Embryonic facial prominence (tissue), 1 donor: ENCODE measurements around the gene WNT11.

Experiments
- DNase-seq: peaks from one replicate; pipeline ENCODE4 v3.0.0-alpha.2; 2016; ENCODE audit errors: extremely low spot score

The WNT11 gene

DNA sequence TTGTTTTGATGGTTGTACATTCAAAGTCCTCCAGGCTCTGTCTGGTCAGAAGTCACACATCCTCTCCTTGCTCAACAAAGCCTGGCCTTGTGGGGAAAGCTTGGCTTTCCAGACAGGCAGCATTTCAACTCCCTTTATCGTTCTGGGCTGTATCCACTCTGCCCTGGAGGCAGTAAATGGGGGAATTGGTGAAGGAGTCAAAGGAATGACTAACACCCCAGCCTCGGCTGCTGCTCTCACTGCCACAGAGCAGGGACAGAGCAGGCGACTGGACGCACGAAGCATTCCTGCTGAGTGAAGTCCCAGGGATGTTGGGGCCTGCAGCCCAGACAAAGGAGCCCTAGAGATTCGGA is 52.8 kb downstream of the WNT11 start:
- no peak for DNase-seq

DNA sequence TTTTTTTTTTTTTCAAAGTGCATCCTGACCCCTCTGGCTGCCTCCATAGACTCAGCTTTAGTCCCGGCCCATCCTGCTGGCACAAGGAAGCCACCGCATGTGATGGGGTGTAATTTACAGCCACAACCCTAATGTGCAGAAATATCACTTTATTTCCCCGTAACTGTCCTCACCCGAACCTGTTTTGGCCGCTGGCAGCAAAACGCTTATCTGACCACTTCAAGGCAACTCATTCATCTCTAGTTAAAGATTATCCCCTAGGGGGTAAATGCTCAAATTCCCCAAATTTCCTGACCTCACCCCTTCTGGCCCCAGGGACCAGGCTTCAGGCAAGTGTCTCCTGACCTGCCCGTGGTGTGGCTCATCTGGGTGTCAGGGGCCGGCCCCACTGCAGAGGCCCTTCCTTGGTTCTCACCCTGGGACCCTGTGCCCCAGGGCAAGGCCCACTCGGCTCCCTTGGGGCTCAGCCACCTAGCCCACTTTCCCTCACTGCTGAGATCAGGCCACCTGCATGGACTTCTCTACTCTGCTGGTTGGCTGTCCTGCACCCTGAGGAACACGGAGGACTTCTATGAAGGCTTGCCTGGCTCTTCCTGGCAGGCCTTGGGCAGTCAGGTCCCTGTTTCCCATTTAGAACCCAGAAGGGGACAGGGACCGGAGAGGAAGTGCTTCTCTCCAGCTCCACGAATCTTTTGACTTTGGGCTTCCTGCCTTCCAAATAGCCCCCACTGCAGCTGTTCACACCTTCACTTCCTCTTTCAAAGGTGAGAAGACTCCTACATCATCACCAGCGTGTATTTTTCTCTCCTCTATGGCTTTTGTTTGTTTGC is 53.3 kb downstream of the WNT11 start:
- no peak for DNase-seq

DNA sequence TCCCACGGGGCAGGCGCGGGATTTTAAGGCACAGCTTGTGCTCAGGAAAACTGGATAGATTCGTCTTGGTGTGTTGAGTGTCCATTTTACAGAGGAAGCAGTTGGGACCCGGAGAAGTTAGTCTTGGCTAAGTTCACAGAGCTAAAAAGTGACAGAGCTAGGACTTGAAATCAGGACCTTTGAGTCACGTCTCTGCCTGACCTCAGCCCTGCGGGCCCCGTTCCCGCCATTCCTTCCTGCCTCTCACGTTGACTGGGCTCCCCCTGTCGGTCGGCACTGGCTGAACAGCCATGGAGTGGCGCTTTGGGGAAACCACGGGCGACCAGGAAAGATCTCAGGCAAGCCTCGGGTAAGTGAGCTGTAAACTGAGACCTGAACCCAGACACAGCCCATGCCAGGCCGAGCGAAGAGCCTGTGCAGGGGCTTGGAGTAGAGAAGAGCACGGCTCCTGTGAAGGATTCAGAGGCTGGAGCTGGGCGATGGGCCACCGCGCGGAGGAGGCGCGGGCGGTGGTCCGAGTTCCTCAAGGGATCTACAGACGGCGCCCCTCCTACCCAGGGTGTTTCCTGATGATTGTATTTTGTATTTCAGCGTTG is 54.1 kb downstream of the WNT11 start:
- no peak for DNase-seq

DNA sequence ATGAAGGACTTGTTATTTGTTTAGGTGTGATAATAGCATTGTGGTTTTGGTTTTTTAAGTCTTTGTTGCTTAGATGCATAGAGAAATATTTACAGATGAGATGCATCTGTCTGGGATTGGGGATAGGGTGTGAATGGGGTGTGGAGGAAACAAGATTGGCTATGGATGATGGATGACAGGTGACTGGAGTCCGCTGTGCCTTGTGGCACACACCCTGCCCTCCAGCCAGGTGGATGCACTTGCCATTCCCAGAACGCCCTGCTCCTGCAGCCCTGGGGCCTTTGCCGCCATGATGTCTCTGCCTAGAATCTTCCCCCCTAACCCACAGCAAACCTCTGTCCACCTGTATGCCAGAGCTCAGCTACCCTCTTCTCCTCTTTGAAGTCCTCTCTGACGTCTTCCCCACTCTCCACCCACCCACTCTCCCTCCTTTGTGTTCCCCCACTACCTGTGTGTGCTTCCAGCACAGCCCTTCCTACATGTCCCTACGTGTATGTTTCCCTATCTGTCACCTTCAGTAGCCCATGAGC is 54.7 kb downstream of the WNT11 start:
- DNase-seq, result no peak

DNA sequence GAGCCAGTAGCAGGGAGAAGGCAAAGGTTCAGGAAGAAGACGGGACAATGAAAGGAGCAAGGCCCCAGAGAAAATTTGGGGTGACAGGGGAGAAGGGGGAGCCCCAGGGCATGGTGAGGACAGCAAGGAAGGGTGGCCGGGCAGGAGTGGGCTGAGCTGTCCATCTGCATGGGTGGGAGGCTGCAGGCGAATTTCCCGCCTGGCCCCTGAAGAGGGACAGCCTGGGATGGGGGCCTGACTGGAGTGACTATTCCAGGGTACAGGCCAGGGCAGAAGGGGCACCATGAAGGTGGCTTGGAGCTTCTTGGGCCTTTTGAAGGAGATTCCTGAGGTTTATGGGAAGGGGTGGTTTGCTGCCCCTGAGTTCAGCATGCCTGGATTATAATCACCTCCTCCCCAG is 56.2 kb downstream of the WNT11 start:
- DNase-seq, result no peak

GRCh38 chr11:76149713-76150112 is 56.6 kb downstream of the WNT11 start:
- DNase-seq, result no peak

- no peak for DNase-seq
Measured at GRCh38 chr11:76148941-76149613, 57.2 kb downstream of the WNT11 start.

- DNase-seq, result no peak
Measured at GRCh38 chr11:76148231-76148630, 58.1 kb downstream of the WNT11 start.

DNA sequence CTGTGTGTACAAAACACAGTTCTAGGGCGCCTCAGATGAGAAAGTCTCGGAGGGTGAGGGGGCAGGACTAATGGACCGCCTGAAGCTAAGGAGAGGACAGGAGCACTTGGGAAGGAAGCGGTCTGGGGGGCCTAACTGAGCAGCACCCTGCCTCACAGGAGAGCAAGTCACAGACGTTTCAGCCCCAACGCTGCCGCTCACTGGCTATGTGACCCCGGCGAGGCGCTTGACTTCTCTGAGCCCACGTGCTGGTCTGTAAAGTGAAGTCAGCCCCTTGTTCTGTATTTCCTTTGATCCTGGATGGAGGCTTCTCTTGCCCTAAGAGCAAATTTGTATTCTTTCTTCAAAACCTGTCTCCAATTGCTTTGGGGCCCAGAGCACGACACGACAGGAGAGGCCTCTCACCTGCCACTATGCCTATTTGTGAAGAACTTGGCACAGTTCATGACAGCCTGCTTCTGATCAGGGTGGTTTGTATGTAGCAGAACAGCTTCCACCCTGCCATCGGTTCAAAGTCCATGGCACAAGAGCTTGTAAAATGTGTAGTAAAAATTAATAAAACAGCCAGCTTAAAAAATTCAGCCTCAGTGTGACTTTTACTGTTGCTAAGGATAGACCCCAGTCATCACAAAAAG is 59.1 kb downstream of the WNT11 start:
- no peak for DNase-seq

GRCh38 chr11:76143274-76143673 is 63.0 kb downstream of the WNT11 start:
- no peak for DNase-seq

GRCh38 chr11:76141901-76142588 is 64.3 kb downstream of the WNT11 start:
- DNase-seq, result no peak

DNA sequence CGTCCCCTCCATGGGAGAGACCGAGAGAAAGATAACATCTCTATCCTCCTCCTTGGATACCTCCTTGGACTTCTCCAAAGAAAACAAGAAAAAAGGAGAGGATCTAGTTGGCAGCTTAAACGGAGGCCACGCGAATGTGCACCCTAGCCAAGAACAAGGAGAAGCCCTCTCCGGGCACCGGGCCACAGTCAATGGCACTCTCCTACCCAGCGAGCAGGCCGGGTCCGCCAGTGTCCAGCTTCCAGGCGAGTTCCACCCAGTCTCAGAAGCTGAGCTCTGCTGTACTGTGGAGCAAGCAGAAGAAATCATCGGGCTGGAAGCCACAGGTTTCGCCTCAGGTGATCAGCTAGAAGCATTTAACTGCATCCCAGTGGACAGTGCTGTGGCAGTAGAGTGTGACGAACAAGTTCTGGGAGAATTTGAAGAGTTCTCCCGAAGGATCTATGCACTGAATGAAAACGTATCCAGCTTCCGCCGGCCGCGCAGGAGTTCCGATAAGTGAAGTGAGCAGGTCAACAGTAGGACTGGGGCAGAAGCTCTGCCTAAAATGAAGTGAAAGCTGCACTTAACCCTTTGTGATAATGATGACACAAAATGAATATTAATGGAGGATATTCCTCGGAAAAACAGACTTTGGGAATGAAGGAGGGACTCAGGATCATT is 65.3 kb downstream of the WNT11 start:
- DNase-seq, result no peak

- no peak for DNase-seq
Measured at GRCh38 chr11:76139314-76139713, 67.0 kb downstream of the WNT11 start.
